Fibroblast of skin of scalp (primary cell): ENCODE data around the gene POLE4.

Source experiments
- DNase-seq: peaks from one replicate; pipeline ENCODE4 v3.0.0-alpha.2; 2013

Gene POLE4

GRCh38 chr2:74941284-74941683 is 17.2 kb upstream of the POLE4 start:
- no peak for DNase-seq

DNA sequence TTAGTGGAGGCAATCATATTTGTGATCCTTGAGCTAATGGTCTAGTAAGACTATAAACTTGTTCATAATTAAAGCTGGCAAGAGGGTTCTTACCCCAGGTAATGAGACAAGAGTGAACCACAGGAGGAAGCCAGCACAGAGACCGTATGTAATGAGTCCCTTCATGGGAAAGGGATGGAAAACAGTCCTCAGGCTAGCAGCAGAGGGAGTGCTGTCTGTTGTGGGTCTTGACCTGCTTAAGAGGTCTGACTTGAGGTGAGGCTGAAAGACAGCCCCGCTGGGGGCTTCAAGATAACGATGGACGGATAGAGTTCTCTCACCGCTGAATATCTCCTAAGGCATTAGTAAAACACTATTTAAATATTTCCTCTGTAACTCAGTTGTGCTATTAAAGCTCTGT is 16.2 kb upstream of the POLE4 start:
- no peak for DNase-seq

DNA sequence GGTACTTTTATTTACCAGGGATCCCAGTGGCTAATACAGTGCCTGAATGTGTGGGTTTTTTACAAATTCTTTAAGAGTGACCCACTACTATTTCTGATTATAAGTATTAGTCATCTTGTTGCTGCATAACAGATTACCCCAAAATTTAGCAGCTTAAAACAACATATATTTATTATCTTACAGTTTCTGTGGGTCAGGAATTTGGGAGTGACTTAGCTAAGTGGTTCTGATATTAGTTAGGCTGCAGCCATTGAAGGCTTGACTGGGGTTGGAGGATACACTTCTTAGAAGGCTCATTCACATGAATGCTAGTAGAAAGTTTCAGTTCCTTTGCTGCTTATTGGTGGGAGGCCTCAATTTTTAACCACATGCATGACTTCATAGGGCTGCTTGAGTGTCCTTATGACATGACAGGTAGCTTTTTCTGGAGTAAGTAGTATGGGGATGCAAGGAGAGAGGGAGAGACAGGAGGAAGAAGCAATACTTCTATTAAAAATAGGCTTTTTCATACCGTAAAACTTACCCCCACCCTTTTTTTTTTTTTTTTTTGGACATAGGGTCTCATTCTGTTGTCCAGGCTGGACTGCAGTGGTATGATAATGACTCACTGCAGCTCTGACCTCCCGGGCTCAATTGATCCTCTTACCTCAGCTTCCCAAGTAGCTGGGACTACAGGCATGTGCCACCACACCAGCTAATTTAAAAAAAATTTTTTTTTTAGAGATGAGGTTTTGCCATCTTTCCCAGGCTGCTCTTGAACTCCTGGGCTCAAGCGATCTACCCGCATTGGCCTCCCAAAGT is 13.3 kb upstream of the POLE4 start:
- DNase-seq, result peak; percentile 45

DNA sequence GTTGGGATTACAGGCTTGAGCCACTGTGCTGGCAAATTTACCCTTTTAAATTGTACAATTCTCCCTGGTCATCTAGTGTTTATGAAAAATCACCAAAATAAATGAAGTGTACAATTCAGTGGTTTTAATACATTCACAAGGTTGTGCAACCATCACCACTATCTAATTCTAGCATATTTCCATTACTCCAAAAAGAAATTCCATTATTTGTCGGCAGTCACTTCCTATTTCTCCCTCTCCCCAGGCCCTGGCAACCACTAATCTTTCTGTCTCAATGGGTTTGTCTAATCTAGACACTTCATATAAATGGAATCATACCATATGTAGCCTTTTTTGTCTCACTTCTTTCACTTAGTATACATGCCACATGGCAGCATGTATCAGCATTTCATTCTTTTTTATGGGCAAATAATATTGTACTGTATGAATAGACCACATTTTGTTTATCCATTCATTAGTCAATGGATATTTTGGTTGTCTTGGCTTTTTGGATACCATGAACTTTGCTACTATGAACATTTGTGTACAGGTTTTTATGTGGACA is 12.6 kb upstream of the POLE4 start:
- peak; percentile 54 for DNase-seq

- DNase-seq, result no peak
These were observed 10.7 kb upstream of the POLE4 start for GRCh38 chr2:74947703-74948102.

GRCh38 chr2:74948779-74949178 is 9.7 kb upstream of the POLE4 start:
- no peak for DNase-seq

GRCh38 chr2:74951211-74951754 is 7.2 kb upstream of the POLE4 start:
- DNase-seq, result no peak

DNA sequence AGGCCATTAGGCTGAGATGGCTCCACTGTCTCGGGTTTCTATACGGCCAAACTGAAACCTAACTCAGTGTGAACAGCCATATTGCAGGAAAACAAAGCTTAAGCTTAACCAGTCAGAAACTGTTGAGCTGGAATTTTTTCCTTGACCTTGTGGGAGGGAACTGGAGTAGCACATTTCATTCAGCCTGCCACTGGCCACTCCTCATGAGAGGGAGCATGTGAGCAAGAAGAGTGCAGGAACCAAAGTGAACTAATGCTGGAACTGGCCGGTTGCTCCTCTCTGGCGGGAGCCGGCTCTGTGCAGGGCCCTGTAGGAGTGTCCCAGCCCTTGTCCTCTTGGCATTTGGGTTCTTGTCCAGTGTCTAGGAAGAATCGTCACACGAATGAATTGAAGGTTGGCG is 5.9 kb upstream of the POLE4 start:
- DNase-seq, result no peak

- DNase-seq, result no peak
These were observed 4.5 kb upstream of the POLE4 start for GRCh38 chr2:74953796-74954499.

GRCh38 chr2:74954500-74954874 is 4.0 kb upstream of the POLE4 start:
- DNase-seq, result no peak

GRCh38 chr2:74957886-74958273 is 563 bp upstream of the POLE4 start:
- no peak for DNase-seq

GRCh38 chr2:74959106-74959751 is 786 bp downstream of the POLE4 start:
- no peak for DNase-seq

DNA sequence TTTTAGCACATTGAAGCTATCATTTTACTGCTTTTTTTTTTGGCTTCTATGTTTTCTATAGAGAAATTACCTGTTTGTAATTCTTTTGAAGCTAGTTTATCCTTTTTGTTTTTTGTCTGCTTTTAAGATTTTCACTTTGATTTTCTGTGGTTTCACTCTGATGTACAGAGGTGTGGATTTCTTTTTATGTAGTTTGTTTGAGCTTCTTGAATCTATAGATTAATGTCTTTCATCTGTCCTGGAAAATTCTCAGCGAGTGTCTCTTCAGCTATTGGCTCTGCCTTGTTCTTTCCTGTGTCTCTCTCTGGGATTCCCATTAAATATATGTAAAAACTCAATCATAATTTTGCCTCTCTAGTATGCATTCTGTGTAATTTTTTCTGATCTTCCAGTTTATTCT is 8.4 kb downstream of the POLE4 start:
- no peak for DNase-seq

GRCh38 chr2:74975016-74975415 is 16.6 kb downstream of the POLE4 start:
- DNase-seq, result no peak

DNA sequence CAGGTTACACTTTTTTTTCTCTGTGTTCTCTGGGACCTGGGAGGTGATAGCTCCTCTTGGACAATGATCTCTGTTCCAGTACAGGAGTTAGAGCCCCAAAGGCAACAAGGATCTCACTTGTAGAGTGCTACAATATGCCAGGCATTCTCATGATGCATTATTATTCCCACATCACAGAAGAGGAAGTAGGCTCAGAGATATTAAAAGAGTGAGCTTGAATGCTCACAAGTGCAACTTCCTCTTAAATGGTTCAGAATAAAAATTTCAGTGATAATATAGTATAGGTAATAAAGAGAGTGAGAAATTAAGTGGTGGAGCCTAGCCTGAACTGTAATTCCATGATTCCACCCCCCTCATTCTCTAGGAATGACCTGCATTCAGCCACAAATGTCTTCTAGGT is 21.4 kb downstream of the POLE4 start:
- DNase-seq, result no peak

- DNase-seq, result peak; percentile 16
These were observed 24.1 kb downstream of the POLE4 start for GRCh38 chr2:74982577-74982976.

DNA sequence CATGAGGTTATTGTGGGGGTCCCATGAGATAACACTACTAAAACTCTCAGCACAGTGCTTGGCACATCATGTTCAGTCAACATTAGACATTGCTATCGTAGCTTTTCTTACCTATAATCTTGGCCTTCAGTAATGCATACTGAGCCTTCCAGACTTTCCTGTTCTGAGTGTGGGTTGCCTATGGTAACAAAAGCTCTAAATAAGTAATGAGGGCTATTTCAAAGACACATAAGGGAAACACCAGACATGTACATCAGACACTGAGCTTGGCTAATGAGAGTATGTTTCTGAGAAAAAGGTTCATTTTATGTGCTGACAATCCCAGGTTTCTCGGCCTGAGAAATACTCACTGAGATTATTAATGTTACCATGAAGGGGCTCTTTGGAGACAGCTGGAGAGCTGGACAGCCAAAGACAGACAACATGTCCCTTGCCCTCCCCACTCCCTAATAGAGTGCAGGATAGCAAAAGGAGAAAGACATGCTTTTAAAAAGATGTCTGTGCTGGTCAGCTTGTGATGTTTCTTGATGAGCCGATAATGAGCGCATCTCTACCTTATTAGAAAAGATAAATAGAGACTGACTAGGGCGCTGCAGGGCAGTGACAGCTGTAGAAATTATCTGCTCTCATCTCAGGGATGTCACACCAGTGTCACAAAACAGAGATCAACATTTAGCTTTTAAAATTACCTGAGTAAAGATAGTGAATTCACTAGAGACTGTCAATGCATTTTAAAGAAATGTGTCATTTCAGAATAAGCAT is 25.4 kb downstream of the POLE4 start:
- no peak for DNase-seq

- no peak for DNase-seq
These were observed 26.6 kb downstream of the POLE4 start for GRCh38 chr2:74984947-74985637.

- DNase-seq, result no peak
These were observed 27.7 kb downstream of the POLE4 start for GRCh38 chr2:74985978-74986609.

GRCh38 chr2:74991977-74992376 is 33.5 kb downstream of the POLE4 start:
- peak; percentile 37 for DNase-seq

DNA sequence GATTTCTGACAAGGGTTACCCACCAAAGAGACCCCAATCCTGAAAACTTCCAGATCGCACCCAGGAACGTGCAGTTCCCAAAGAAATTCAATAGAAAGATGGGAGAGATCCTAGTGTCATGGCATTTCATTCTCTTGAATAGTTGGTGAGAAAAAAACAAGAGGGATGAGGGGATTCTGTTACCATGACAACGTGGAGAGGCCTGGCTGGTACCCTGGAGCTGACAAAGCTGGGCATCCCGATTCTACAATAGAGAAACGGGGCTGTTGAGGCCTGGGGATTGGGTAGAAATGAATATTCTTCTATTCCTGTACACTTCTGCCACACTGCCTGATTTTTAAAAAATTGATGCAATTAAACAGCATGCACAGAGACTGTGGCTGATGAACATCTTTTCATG is 41.0 kb downstream of the POLE4 start:
- DNase-seq, result no peak
